IMR-90 (cell line): ENCODE results near the gene LRP3. TPM values are rescaled to one million over a fixed set of nuclear protein-coding genes. Genes with fewer than 3 reads are reported as not detected.

Experiments used
- ATAC-seq: fragments of 200-7000 bp; cut with Tn5 transposase; 2 replicates; pipeline ENCODE4 v1.9.1; 2020; ENCODE audit warnings: low read depth, mild to moderate bottlenecking, moderate library complexity
- BruUV-seq: library from RNA; stranded (reverse); fragments of 400-500 nt; replicated peaks from 2 replicates; lab custom pipeline; 2021; lab: Mats Ljungman, UMichigan
- CTCF ChIA-PET: fragments of 300-600 bp; formaldehyde crosslinking; extraction: SDS; loops from one replicate; lab custom pipeline; 2021; ENCODE audit warnings: antibody characterized with exemption; lab: Yijun Ruan, JAX
- POLR2A ChIA-PET: fragments of 300-600 bp; sonication (Branson Sonifier 250); formaldehyde crosslinking; loops from one replicate; lab custom pipeline; 2022; ENCODE audit warnings: antibody characterized with exemption; ENCODE audit not compliant: unreplicated experiment; lab: Charles Lee
- DNase-seq: peaks from one replicate; pipeline ENCODE4 v3.0.0; 2013
- H2AFZ ChIP-seq: replicated peaks from 2 replicates; pipeline ENCODE3; 2013; ENCODE audit warnings: low read length, mild to moderate bottlenecking; ENCODE audit not compliant: poor library complexity
- H2AK5ac ChIP-seq: 2 replicates; pipeline ENCODE4 v1.6.1; 2013; ENCODE audit warnings: low read depth, low read length, inconsistent platforms
- H2AK9ac ChIP-seq: replicated peaks from 2 replicates; pipeline ENCODE3; 2013; ENCODE audit warnings: mild to moderate bottlenecking, low read depth, low read length, moderate library complexity; ENCODE audit not compliant: poor library complexity
- H2BK120ac ChIP-seq: 2 replicates; pipeline ENCODE4 v1.6.1; 2013; ENCODE audit warnings: low read depth, low read length, inconsistent platforms
- H2BK15ac ChIP-seq: 3 replicates; pipeline ENCODE4 v1.6.1; 2013; ENCODE audit warnings: low read depth, low read length, inconsistent platforms
- H2BK20ac ChIP-seq: 2 replicates; pipeline ENCODE4 v1.6.1; 2013; ENCODE audit warnings: low read depth, mild to moderate bottlenecking, inconsistent platforms, low read length, moderate library complexity
- H2BK5ac ChIP-seq: 2 replicates; pipeline ENCODE4 v1.6.1; 2013; ENCODE audit warnings: mild to moderate bottlenecking, low read depth, low read length, inconsistent platforms; ENCODE audit not compliant: poor library complexity, severe bottlenecking
- H3K14ac ChIP-seq: replicated peaks from 2 replicates; pipeline ENCODE4 v1.6.1; 2013; ENCODE audit warnings: low read depth, low read length, inconsistent platforms
- H3K18ac ChIP-seq: 2 replicates; pipeline ENCODE4 v1.6.1; 2013; ENCODE audit warnings: low read depth, low read length, control low read depth
- H3K23ac ChIP-seq: 2 replicates; pipeline ENCODE4 v1.6.1; 2013; ENCODE audit warnings: low read depth, low read length, inconsistent platforms
- H3K27ac ChIP-seq: 2 replicates; pipeline ENCODE4 v1.5.1; 2013; ENCODE audit warnings: mild to moderate bottlenecking, control low read depth, low read length; ENCODE audit not compliant: insufficient read depth
- H3K27me3 ChIP-seq: 2 replicates; pipeline ENCODE4 v1.6.1; 2013; ENCODE audit warnings: low read length; ENCODE audit not compliant: control insufficient read depth, insufficient read depth
- H3K36me3 ChIP-seq: 2 replicates; pipeline ENCODE4 v1.6.1; 2013; ENCODE audit warnings: low read length, mixed read lengths; ENCODE audit not compliant: control insufficient read depth, insufficient read depth
- H3K4ac ChIP-seq: 2 replicates; pipeline ENCODE4 v1.6.1; 2013; ENCODE audit warnings: low read depth, low read length, inconsistent platforms
- H3K4me1 ChIP-seq: 2 replicates; pipeline ENCODE4 v1.6.1; 2013; ENCODE audit warnings: low read length, mixed read lengths; ENCODE audit not compliant: control insufficient read depth, insufficient read depth
- H3K4me2 ChIP-seq: 2 replicates; pipeline ENCODE4 v1.6.1; 2013; ENCODE audit warnings: low read depth, mild to moderate bottlenecking, control low read depth, low read length, moderate library complexity
- H3K4me3 ChIP-seq: 2 replicates; pipeline ENCODE4 v1.5.1; 2013; ENCODE audit warnings: low read depth, mild to moderate bottlenecking, control low read depth, low read length, moderate library complexity; ENCODE audit not compliant: insufficient read depth
- H3K56ac ChIP-seq: 2 replicates; pipeline ENCODE4 v1.6.1; 2013; ENCODE audit warnings: low read length, inconsistent platforms; ENCODE audit not compliant: insufficient read depth; ENCODE audit errors: extremely low read depth
- H3K79me1 ChIP-seq, 2 experiments: 2 replicates each; pipeline ENCODE4 v1.6.1; 2013; ENCODE audit warnings: low read length in 2 of 2, inconsistent platforms in 1 of 2, low read depth in 1 of 2
- H3K9ac ChIP-seq: 2 replicates; pipeline ENCODE4 v1.6.1; 2013; ENCODE audit warnings: low read depth, low read length, control low read depth
- H3K9me1 ChIP-seq: 2 replicates; pipeline ENCODE4 v1.6.1; 2013; ENCODE audit warnings: low read length, inconsistent platforms; ENCODE audit not compliant: insufficient read depth
- H3K9me3 ChIP-seq: 2 replicates; pipeline ENCODE4 v1.6.1; 2013; ENCODE audit warnings: low read length; ENCODE audit not compliant: control insufficient read depth, insufficient read depth
- H4K20me1 ChIP-seq: 2 replicates; pipeline ENCODE4 v1.6.1; 2013; ENCODE audit warnings: low read length, inconsistent platforms; ENCODE audit not compliant: insufficient read depth
- H4K5ac ChIP-seq: 2 replicates; pipeline ENCODE4 v1.6.1; 2013; ENCODE audit warnings: mild to moderate bottlenecking, low read depth, low read length, control low read depth
- H4K8ac ChIP-seq, 2 experiments: 2 replicates each; pipeline ENCODE4 v1.6.1; 2013; ENCODE audit warnings: low read depth in 2 of 2, low read length in 2 of 2, control low read depth in 1 of 2, inconsistent platforms in 1 of 2
- H4K91ac ChIP-seq: 2 replicates; pipeline ENCODE4 v1.6.1; 2013; ENCODE audit warnings: low read depth, low read length, inconsistent platforms; ENCODE audit not compliant: insufficient read depth
- BHLHE40 ChIP-seq: fragments of 150-350 bp; IDR thresholded peaks from 2 replicates; pipeline ENCODE4 v1.6.1; 2016; ENCODE audit warnings: mild to moderate bottlenecking, low read depth, low read length
- CEBPB ChIP-seq: IDR thresholded peaks from 2 replicates; pipeline ENCODE4 v1.6.1; 2012; ENCODE audit warnings: low read depth, low read length, improper control_type of control experiment
- CHD1 ChIP-seq: IDR thresholded peaks from 2 replicates; pipeline ENCODE4 v1.6.1; 2012; ENCODE audit warnings: low read depth, low read length, improper control_type of control experiment
- CTCF ChIP-seq: conservative IDR thresholded peaks from 2 replicates; pipeline ENCODE4 v1.5.1; 2012; ENCODE audit warnings: mild to moderate bottlenecking, low read depth, low read length, improper control_type of control experiment
- ELK1 ChIP-seq: fragments of 150-350 bp; IDR thresholded peaks from 2 replicates; pipeline ENCODE4 v1.6.1; 2016; ENCODE audit warnings: low read depth, mild to moderate bottlenecking, low read length, moderate library complexity, borderline replicate concordance
- FOS ChIP-seq: fragments of 150-350 bp; IDR thresholded peaks from 2 replicates; pipeline ENCODE4 v1.6.1; 2016; ENCODE audit warnings: low read depth, low read length
- MAFK ChIP-seq: IDR thresholded peaks from 2 replicates; pipeline ENCODE4 v1.6.1; 2012; ENCODE audit warnings: low read depth, low read length, improper control_type of control experiment
- MAZ ChIP-seq: IDR thresholded peaks from 2 replicates; pipeline ENCODE4 v1.6.1; 2012; ENCODE audit warnings: low read depth, mild to moderate bottlenecking, low read length, improper control_type of control experiment, moderate library complexity, borderline replicate concordance
- MXI1 ChIP-seq: IDR thresholded peaks from 2 replicates; pipeline ENCODE4 v1.6.1; 2012; ENCODE audit warnings: low read depth, mild to moderate bottlenecking, low read length, moderate library complexity, borderline replicate concordance
- NFE2L2 ChIP-seq: fragments of 150-350 bp; IDR thresholded peaks from 2 replicates; pipeline ENCODE4 v1.6.1; 2016; ENCODE audit warnings: low read depth, mild to moderate bottlenecking, low read length
- POLR2A ChIP-seq: IDR thresholded peaks from 2 replicates; pipeline ENCODE4 v1.6.1; 2012; ENCODE audit warnings: mild to moderate bottlenecking, low read depth, low read length
- RAD21 ChIP-seq: IDR thresholded peaks from 2 replicates; pipeline ENCODE4 v1.6.1; 2012; ENCODE audit warnings: low read length, improper control_type of control experiment
- RCOR1 ChIP-seq: IDR thresholded peaks from 2 replicates; pipeline ENCODE4 v1.6.1; 2012; ENCODE audit warnings: mild to moderate bottlenecking, low read length, improper control_type of control experiment; ENCODE audit not compliant: insufficient replicate concordance
- RFX5 ChIP-seq: IDR thresholded peaks from 2 replicates; pipeline ENCODE4 v1.8.0; 2012; ENCODE audit warnings: low read depth, mild to moderate bottlenecking, low read length, moderate library complexity
- SMC3 ChIP-seq: fragments of 150-350 bp; IDR thresholded peaks from 2 replicates; pipeline ENCODE4 v1.6.1; 2016; ENCODE audit warnings: low read depth, mild to moderate bottlenecking, antibody characterized with exemption, low read length, moderate library complexity
- USF2 ChIP-seq: fragments of 150-350 bp; IDR thresholded peaks from 2 replicates; pipeline ENCODE4 v1.6.1; 2017; ENCODE audit warnings: mild to moderate bottlenecking, antibody characterized with exemption, low read length, low read depth
- WGBS, 2 experiments: methylation state at CpG; one replicate each; pipeline versions ENCODE4 v1.1.5 to v1.1.7; 2013; ENCODE audit warnings: missing lambda C conversion rate in 2 of 2; ENCODE audit not compliant: insufficient read length in 1 of 2; ENCODE audit errors: extremely low coverage in 2 of 2; 5-methylcytosine and 5-hydroxymethylcytosine counted together
- dilution Hi-C: fragments of 300-500 bp; cut with HindIII; formaldehyde crosslinking; loops from one replicate; pipeline ENCODE4 v1.14.3; 2018; ENCODE audit warnings: low sequenced_read_pairs; ENCODE audit not compliant: unreplicated experiment
- in situ Hi-C: fragments of 300-500 bp; cut with MboI; formaldehyde crosslinking; loops from 3 replicates; pipeline ENCODE4 v1.14.3; 2019; ENCODE audit warnings: low sequenced_read_pairs, inconsistent platforms, mixed read lengths
- intact Hi-C: fragments of 100-400 bp; cut with micrococcal nuclease; formaldehyde crosslinking; loops from 2 replicates; pipeline ENCODE4 v1.10.0; 2022
- polyA plus RNA-seq, 3 experiments: library from polyadenylated mRNA; depleted of rRNA; stranded (reverse); fragments of >200 nt; gene quantifications; 2 replicates each; pipeline ENCODE4 v1.2.3, GENCODE V29; 2012; ENCODE audit warnings: low replicate concordance in 1 of 3
- total RNA-seq: library from RNA; depleted of rRNA; stranded (reverse); fragments of >200 nt; gene quantifications from 2 replicates; pipeline ENCODE4 v1.2.3, GENCODE V29; 2012

Gene LRP3
- total and polyA plus RNA-seq, 2 of the 4 experiments (the other 2 are of a cell fraction) = 8.4 to 20.2 TPM

DNA sequence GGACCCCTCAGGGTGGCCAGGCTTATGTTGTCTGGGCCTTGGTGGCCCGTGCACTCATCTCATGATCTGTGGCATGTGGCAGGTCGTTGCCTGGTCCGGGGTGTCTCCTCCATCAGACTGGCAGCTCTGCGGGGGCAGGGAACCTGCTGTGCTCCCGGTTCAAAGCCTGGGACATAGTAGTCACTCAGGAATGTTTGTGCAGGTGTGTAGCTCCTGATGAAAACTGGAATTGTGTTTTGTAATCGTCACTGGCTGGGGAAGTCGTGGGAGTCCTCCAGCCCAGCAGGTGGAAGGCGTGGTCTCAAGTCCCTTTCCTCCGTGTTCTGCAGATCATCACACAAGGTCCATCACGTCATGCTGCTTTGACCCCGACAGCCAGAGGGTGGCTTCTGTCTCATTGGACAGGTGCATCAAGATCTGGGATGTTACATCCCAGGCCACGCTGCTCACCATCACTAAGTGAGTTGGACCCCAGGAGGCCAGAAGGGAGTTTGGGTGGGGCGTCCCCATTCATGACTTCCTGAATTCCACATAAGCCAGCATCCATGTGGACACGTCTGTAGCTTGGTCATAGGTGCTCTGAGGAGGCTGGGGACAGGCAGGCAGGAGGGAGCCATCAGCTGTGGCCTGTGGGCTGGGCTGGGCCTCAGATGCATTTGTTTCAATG lies 43.1 kb upstream of the LRP3 start:
- in situ Hi-C loops (no loop called here), dilution Hi-C loops (no loop called here), intact Hi-C loops (no loop called here)
- no peak overlapping the region for H2BK120ac ChIP-seq
- CTCF ChIA-PET = no interaction called here
- no peak overlapping the region for H3K9ac ChIP-seq
- H3K9me3 ChIP-seq = no peaks in the 10 kb centered on the region
- H3K4me2 ChIP-seq = no peak overlapping the region
- H3K4me3 ChIP-seq = no peak overlapping the region
- no peak overlapping the region for H2AK9ac ChIP-seq
- no peak overlapping the region for H4K5ac ChIP-seq
- DNase-seq (no peak), ATAC-seq (no peak)
- H4K8ac ChIP-seq = no peak overlapping the region
- no peak overlapping the region for H3K23ac ChIP-seq
- BruUV-seq = no TSS peak
- H3K56ac ChIP-seq = no peak overlapping the region
- no peak overlapping the region for H4K91ac ChIP-seq
- H2AFZ ChIP-seq = no peak overlapping the region
- H2AK5ac ChIP-seq = no peak overlapping the region
- no peak overlapping the region for H3K18ac ChIP-seq
- no peaks in the 10 kb centered on the region for H3K79me1 ChIP-seq
- no peaks in the 10 kb centered on the region for H3K9me1 ChIP-seq
- H3K4me1 ChIP-seq = peaks cover 1% of the 10 kb centered on the region; the same call in 1 of the 2 replicates
- H2BK20ac ChIP-seq = no peak overlapping the region
- no peak overlapping the region for H2BK5ac ChIP-seq
- no peak overlapping the region for H3K4ac ChIP-seq
- no peaks in the 10 kb centered on the region for H3K27me3 ChIP-seq
- no peaks in the 10 kb centered on the region for H3K36me3 ChIP-seq
- H2BK15ac ChIP-seq = no peak overlapping the region
- TF ChIP-seq CEBPB = no peak
- no peak for TF ChIP-seq ELK1
- no peak for TF ChIP-seq MXI1
- no peak for TF ChIP-seq RCOR1
- no peak for TF ChIP-seq USF2
- no peak for TF ChIP-seq MAZ
- no peak for TF ChIP-seq MAFK
- TF ChIP-seq CTCF = no peak
- TF ChIP-seq NFE2L2 = no peak
- no peak for TF ChIP-seq RAD21
- no peak for TF ChIP-seq POLR2A
- TF ChIP-seq BHLHE40 = no peak
- no peak for TF ChIP-seq CHD1
- no peak for TF ChIP-seq SMC3
- TF ChIP-seq FOS = no peak
- TF ChIP-seq RFX5 = no peak
- no peaks in the 10 kb centered on the region for H4K20me1 ChIP-seq
- no peak overlapping the region for H3K27ac ChIP-seq
- no peak overlapping the region for H3K14ac ChIP-seq
- POLR2A ChIA-PET = no interaction called here
- 63% methylated on average over 7 of the region's 14 CpGs; no CpG with 5 or more reads in 1 of the 2 experiments for WGBS, 2 experiments
